Measurements from ENCODE around the gene EYA2.
A peak's percentile ranks its signal among the peaks of the same experiment; 100 is the strongest.

Gene EYA2

DNA sequence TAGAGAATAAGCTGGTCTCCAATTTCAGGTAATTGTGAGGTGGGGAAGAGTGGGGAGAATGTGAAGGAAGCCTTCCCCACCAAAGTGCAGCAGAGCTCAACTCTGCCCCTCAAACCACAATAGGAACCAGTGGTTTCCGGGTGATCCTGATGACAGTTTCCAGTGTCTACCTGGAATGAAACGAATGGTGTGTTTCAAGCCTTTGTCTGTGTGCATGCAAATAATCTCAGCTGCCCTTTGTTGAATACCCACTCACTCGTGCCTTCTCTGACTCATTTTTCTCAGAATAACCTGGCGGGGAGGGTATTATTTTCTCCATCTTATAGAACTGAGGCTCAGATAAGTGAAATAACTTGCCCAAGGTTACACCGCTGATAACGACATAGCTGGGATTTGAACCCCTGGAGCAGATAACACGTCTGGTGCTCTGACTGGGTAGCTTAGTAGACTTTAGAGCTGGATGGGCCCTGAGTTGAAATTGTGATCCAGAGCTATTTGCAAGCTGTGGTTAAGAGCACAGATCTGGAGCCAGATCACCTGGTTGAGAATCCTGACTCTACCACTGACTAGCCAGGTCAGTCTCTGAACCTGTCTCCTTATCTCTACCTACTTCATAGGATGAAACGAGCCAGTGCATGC is 85.1 kb downstream of the EYA2 start:
- DNase-seq (ENCODE audit: low read depth): no peak

DNA sequence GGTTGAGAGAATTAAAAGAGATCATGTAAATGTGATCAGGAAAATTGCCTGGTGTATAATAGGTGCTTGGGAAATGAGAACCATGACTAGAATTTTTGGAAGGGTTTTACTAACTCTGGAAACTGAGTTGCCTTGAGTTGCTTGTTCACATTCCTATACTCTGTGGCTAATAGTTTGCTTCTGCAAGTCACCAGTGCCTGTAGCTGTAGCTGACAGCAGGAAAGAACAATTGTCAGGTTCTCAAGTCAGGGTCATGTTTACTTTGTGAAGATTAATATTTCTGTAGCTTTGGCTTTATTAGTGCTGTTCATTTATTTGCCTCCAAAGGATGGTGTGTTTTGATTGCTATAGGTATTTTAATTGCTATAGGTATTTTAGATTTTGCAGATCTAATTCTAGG is 86.5 kb downstream of the EYA2 start:
- no peak for DNase-seq (ENCODE audit: low read depth)

DNA sequence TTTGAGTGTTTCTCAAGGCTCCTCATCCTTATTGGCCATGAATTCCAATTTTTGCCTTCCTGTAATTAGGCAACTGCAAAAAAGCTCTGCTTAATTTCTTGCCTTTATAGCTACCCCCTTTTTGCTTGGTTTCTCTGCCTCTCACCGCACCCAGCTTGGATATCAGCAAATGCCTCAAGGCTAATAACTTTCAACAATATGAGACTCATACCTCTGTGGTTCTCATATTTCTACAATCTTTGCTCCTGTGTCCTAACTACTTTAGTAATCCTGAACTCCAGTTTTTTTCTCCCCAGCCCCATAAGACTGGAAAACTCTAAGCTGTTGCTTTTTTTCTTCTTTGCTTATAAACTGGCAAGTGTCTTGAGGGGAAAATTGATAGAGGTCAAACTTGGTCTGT is 88.8 kb downstream of the EYA2 start:
- DNase-seq (ENCODE audit: low read depth): no peak

DNA sequence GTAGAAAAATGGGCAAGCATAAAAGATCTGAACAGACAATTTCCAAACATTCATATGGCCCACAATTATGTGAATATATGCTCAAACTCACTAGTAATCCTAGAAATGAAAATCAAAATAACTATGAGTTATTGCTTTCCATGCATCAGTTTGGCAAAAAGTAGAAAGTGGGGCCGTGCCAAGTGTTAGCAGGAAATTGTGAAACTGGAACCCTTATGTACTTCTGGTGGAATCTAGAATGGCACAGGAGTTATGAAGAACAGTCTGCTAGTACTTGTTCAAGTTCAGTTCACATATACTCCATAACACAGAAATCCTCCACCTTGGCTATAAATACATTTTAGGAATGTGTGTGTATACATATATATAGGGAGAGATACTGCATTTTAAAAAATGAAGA is 89.8 kb downstream of the EYA2 start:
- DNase-seq (ENCODE audit: low read depth): no peak

DNA sequence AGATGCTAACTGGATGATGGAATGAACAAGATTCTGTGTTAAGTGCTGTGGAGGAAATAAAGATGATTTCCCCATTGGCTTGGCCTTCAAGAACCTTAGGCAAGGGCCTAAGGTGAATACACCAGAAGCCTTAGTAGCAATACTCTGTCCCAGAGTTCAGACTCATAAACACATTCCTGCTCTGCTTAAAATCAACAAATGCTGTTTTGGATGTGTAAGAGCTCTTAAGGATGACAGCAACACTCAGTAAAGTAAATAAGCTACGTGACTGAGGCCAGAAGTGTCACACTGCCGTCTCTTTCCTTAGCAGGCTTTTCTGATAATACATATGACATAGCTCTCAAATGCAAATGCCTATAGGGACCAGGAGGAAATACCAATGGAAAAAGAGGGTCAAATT is 90.6 kb downstream of the EYA2 start:
- DNase-seq (ENCODE audit: low read depth): no peak

DNA sequence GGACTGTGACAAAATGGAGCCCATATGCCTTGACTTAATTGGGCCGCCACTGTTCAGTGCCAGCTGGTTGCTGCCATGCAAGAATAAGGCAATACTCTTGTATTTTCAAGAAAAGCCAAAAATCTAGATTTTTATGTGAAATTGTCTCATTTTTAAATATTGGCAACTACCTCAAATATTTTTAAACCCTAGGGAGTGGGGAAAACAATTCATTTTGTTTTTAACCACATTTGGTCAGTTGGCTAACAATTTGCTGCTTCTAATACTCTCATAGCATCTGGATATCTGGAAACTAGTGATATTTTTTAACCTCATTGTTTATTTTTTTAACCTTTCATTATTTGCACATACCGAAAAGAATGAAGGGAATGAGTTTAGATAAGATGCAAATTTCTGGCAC is 91.0 kb downstream of the EYA2 start:
- no peak for DNase-seq (ENCODE audit: low read depth)

DNA sequence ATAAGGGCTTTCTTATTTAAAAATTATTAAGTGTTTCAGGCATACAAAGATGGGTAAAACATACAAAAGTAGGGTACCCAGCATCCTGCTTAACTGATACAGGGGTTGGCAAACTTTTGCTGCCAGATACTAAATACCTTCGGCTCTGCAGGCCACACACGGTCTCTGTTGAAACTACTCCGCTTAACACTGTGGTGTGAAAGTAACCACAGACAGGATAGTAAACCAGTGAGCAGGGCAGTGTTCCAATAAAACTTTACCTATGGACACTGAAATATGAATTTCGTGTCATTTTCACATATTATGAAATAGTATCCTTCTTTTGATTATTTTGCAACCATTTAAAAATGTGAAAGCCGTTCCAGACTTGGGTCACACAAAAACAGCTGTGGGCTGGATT is 92.4 kb downstream of the EYA2 start:
- DNase-seq (ENCODE audit: low read depth): no peak

DNA sequence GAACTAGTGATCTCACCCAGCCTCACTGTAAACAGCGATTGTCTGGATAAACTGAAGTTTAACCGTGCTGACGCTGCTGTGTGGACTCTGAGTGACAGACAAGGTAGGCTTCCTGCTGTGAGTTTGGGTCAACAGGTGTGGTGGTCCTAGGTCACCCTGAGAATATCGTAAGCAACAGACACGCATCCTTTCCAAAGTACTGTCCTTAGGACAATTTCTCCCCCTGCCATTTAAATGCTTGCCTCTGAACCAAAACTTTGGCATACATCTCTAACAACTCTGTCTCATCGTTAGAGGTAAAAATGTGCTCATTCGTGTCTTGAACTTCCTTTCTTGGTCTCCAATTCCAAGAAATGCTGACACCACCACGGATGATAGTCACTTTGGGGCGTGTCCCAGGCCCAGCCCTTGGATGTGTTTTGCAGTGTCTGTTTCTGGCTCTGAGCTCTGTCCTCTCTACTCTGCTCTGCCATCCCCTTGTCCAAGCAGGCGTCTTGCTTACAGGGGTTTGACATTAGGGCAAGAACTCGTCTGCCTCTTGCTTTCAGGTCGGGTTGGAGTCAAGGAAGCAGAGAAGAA is 95.5 kb downstream of the EYA2 start:
- no peak for DNase-seq (ENCODE audit: low read depth)

DNA sequence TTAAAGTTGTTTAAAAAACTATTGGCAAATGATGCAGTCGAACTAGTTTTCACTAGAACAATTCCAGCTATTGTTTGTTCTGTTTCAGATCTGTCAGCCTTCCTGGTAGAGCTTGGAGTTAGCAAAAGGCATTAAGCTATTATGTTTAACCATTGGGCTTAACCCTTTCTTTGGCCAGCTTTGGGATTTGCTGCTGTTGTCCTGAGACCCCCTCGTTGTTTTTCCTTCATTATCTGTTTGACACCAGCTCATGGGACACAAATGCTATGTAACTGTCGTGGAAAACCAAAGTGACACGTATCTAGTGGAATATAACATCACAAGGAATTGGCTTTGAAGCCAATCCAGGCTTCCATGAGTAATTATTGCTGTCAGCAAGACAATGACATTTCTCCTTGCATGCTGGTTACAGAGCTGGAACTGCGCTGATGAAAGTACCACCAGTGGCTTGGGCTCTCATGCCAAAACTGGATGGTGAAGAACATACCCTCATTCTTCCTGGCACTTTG is 96.0 kb downstream of the EYA2 start:
- DNase-seq (ENCODE audit: low read depth): no peak

DNA sequence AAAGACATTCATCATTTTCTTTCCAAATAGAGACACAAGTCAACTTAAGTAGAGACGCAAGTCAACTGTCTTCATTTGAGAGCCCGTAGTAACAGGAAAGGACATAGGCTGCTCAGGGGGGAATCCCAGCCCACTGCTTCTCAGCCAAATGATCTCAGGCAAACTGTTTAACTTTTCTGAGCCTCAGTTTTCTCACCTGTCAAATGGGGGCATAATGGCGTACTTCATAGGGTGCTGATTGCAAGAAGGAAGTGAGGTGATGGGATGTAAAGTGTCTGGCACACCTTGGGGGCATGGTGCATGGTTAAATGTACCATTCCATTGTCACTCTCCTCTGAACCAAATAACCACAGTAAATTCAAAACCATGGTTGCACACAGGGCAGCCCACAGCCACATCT is 96.5 kb downstream of the EYA2 start:
- DNase-seq (ENCODE audit: low read depth): no peak

DNA sequence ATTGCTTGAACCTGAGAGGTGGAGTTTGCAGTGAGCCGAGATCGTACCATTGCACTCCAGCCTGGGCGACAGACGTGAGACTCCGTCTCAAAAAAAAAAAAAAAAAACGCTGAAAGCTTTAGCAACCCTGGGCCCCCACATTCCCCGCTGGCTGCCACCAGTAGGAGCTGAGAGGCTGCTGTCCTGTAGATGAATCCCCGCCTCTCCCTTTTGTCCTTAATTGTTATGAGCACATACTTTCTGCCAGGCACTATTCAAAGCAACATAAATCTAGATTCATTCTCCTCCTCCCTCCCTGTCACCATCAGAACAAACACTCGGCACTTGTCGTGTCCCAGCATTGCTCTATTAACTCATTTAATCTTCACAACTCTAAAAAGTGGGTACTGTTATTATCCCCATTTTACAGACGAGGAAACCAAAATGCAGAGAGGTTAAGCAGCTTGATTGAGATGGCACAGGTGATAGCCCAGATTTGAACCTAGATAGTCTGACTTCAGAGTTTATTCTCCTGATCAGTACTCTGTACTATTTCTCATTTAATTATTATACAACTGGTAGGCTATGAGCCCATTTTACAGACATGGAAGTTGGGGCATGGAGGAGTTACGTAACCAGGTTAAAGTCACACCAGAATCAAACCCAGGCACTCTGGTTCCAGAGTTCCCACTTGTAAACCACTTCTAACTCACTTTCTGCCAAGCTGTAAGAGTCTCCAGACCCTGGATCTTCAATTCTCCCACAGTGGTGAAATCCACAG is 97.4 kb downstream of the EYA2 start:
- DNase-seq (ENCODE audit: low read depth): no peak

DNA sequence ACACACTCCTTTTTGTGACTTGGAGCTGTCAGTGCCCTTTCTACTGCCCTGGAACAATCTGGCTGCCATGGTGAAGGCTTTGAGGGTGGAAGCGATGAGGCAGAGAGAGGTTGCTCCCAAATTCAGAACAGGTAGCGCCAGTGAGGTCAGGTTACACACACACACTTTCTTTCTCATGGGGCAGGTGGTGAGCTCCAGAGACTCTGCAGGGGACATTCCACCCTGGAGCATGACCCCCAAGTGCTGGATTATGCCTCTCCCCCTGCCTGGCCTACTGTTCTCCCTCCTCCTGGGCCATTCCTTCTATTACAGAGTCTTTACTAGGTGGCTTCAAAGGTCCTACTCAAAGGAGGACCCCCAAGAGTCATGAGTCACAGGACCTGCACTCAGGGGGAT is 98.0 kb downstream of the EYA2 start:
- DNase-seq (ENCODE audit: low read depth): no peak

DNA sequence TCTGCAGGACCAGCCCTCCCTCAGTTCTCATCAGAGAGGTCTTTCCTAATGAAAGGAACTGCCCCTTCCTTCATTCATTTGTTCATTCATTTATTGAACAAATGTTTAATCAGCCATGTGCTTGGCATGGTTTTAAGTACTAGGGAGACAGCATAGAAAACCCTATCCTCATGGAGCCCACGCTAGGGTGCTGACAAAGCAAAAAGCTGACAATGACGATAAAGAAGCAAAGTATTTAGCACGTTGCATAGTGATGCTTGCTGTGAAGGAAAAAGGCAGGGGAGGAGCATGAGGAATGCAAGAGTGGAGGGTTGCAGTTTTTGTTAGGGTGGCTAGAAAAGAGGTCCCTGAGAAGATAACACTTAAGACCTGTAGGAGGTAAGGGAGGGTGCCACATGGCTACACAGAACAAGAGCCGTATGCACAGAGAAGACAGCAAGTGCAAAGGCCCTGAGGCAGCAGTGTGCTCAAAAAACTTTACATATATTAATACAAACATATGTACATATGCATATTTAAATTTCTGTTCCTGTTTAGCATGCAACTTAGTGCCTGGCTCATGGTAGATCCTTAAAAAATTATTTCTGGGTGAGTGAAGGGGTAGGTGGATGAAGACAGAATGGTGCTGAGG is 98.9 kb downstream of the EYA2 start:
- DNase-seq (ENCODE audit: low read depth): no peak

DNA sequence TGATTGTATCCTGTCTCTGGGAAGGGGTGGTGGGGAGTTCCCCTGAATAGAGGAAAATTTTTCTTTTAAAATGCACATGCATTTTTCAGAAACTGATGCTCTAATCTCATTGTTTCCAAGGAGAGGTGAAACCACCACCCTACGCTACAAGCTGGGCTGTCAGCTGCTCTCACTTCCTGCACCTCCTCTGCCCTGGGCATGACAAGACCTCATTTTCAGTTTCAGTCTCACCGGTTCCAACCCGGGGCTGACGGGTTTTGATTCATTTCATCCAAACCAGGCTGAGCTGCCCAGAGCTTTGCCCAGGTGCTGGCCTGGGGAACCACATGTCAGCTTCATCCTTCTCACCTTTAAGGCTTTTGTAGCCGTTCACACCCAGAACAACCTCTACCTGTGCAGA is 99.7 kb downstream of the EYA2 start:
- peak; percentile 48 for DNase-seq (ENCODE audit: low read depth)

DNA sequence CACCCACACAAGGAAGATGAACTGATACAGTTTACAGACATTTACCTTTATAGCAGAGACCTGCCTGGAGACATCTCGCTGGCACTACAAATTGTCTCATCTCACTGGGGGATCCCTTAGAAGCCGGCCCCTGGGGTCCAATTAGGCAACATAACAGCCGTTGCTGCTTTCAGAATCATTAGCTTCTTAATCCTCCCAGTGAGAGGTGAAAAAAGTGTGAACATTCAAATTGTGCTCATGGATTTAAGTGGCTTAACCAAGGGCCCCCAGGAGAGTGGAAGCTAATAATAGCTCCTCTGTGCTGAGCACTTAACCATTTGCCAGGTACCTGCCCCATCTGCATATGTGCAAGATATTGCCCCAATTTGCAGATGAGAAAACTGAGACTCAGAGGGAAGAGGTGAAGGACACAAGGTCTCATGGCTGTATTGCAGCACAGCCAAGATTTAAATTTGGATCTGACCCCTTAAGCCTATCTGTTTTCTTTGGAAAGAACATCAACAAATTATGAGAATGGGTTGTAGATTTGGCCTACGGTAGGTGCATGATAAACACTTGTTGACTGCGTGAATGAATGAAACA is 101.0 kb downstream of the EYA2 start:
- no peak for DNase-seq (ENCODE audit: low read depth)

DNA sequence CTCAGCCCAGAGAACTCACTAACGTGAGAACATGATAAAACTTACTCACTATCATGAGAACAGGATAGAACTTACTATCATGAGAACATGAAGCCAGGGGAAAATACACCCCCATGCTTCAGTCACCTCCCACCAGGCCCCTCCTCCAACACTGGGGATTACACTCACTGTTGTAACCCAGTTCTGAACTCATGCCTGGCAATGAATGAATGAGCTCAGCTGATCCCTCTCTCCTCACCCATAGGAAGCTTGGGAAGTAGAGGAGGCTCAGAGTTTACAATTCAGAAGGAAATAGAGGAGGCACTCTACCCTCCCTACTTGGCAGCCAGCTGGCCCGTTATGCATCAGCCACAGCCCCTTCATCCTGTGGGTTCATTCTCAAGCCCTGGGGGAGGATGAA is 102.5 kb downstream of the EYA2 start:
- no peak for DNase-seq (ENCODE audit: low read depth)

DNA sequence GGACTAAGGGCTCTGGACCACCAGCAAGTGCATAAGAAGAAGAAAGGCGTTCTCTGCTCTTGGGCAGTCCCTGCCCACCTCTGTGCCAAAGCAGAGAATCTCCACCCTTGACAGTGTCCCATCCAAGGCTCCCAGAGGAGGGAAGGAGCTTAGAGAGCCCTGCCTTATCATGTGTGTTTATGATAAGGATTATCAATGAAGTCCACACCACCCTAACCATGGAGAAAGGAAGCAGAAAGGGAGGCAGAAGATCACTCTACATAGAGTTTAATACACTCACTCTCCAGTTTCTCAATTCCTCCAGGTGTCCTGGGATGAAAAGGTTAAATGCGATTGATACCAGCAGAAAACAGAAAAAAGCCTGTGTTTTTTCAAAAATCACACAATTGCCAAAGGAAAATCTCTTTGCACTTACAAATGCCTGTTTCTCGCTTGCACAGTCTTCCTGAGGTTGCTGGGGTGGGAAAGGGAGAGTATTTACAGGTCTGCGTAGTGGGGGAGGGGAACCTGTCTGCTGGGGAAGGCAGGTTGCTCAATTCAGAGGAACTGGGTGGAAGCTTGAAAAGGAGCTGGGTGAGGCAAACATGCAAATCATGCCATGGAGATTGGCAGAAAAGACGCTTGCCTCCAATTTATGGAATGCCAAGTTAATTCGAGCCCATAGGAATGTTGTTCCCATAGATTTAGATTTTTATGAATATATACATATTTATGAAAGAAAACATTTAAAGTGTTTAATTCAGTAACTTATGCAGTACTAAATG is 104.0 kb downstream of the EYA2 start:
- DNase-seq (ENCODE audit: low read depth): no peak

DNA sequence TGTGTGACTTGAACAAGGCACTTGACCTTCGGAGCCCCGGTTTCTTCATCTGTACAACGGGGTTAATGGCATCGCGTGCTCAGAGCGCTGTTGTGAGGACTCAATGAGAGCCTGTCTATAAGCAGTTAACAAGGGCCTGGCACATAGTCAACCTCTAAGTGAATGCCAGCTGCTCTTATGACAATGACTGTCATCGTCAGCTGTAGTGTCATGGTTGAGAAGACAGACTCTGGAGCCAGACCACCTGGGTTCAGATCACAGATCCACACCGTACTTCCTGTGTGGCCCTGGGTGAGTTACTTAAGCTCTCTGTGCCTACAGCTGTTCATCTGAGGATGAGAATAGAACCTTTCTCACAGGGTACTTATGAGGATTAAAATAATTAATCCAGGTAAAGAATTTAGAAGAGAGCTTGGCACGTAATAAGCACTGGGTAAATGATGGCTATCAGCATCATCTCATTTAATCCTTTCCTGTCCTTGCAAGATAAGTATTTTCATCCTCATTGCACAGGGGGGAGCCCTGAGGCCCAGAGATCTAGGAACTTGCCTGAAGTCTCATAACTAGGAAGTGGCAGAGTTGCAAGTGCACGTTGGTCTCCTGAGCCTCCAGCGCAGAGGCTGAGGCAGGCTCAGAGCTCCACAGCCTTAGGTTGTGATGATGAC is 105.3 kb downstream of the EYA2 start:
- no peak for DNase-seq (ENCODE audit: low read depth)

DNA sequence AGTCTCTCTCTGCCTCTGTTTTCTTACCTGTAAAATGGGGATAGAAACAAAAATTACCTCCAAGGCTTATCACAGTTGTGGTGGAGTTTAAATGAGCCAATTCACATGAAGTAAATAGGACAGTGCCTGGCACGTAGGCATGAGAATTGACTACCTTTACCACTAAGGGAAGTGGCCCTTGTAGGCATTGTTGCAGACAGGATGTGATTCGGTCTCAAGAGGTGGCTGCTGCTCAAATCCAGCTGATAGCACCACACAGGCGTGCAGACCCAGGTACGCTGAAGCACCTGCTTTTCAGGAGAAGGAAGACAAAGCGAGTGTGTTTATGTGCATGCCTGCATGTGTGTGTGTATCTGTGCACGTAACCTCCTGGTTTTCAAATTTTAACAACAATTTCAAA is 108.6 kb downstream of the EYA2 start:
- DNase-seq (ENCODE audit: low read depth): no peak

DNA sequence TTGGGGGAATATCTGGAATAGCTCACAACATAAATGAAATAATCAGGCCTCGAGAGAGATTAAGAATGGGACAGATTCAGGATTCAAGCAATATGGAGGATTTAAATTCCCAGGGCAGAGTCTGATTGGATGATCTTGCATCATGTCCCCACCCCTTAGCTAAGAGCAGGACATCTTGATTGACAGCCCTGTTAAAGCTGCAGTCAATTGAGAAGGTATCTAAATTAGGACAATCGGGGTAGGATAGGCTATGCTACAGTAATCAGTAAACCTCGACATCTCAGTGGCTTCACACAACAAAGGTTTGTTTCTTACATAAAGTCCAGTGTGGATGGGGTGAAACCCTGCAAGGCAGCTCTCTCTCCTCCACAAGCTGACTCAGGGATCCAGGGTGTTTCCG is 109.5 kb downstream of the EYA2 start:
- no peak for DNase-seq (ENCODE audit: low read depth)

Data from activated T-cell treated with anti-CD3 and anti-CD28 coated beads for 24 hours (primary cell).